Measurements from ENCODE around the gene KICS2.
A peak's percentile ranks its signal among the peaks of the same experiment; 100 is the strongest.

The KICS2 gene

GRCh38 chr12:64181430-64182291, 40.4 kb downstream of the KICS2 start:
- H3K4me3 ChIP-seq (ENCODE audit: control insufficient read depth, low read depth, low read length) = no peak overlapping the region
- peak; percentile 99 for DNase-seq (ENCODE audit: low read depth)
- peak; percentile 71 for TF ChIP-seq CTCF (conservative IDR thresholded peaks at IDR 0.05; ENCODE audit: control insufficient read depth, insufficient read depth, low read depth, low read length)

DNA sequence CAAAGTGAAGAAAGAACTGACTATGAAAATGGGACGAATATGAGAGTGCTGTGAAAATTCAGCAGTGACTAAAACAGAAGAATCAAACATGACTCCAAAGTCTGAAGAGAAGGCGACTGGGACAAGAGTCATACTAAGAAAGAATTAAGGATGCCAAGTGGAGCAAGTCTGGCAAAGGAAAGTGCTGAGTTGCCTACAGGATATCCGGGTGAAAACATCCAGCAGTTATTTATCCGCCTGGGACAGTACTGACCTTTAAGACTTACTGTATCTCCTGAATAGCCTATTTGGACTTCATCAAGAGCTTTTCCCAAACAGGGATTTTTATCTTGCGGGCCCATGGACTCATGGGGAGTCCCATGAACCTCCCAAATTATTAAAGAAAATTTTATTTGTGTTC, 41.1 kb downstream of the KICS2 start:
- DNase-seq (ENCODE audit: low read depth) = peak; percentile 83
- no peak for TF ChIP-seq CTCF (conservative IDR thresholded peaks at IDR 0.05; ENCODE audit: control insufficient read depth, insufficient read depth, low read depth, low read length)
- H3K4me3 ChIP-seq (ENCODE audit: control insufficient read depth, low read depth, low read length) = no peak overlapping the region

DNA sequence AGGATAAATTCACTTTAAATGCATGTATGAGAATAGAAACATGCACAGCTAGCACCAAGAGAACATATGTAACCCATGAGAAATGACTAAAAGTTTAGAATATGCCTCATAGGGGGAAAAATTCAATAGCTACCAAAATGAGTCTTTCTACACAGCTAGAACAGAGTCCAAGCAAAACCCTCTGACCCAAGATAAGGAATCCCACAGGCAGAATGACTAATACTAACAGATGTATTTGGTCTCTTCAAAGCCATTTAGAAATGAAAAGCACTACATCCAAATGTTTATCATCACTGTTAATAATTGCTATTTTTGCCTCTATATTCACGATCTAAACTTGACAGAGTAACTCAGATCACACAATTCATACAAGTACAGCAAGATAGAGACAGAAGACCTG, 44.0 kb downstream of the KICS2 start:
- peak; percentile 91 for DNase-seq (ENCODE audit: low read depth)
- no peak for TF ChIP-seq CTCF (conservative IDR thresholded peaks at IDR 0.05; ENCODE audit: control insufficient read depth, insufficient read depth, low read depth, low read length)
- no peak overlapping the region for H3K4me3 ChIP-seq (ENCODE audit: control insufficient read depth, low read depth, low read length)

- TF ChIP-seq CTCF (conservative IDR thresholded peaks at IDR 0.05; ENCODE audit: control insufficient read depth, insufficient read depth, low read depth, low read length) = no peak
- DNase-seq (ENCODE audit: low read depth) = no peak
- H3K4me3 ChIP-seq (ENCODE audit: control insufficient read depth, low read depth, low read length) = no peak overlapping the region
These were observed 45.1 kb downstream of the KICS2 start for GRCh38 chr12:64177001-64177400.

DNA sequence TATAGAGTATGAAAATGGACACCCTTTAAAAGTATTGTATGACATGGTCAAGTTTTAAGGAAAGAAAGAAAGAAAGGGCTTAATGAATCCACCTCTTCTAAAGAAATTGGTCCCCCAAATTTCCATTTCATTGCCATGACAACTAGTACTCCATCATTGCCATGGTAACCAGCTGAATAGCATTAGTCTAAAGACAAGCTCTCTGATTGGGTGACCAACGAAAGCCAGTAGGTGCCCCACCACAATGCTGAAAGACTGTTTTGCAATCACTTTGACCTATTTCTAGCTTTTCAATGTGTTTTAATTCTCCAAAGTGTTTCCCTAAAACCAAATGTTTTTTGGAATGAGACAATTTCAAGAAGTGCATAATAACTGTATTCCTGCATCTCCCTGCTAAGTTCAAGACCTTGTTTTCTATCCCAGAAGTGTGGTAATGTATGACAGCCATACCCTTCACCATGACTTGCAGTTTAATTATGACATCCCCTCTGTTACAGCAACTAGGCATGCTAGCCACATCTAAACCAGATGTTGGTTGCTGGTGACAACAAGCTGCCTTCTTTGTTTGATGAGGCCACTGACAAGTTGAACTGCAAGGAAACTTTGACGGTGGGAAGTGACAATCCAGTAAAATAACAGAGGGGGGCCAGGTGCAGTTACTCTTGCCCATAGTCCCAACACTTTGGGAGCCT, 46.7 kb downstream of the KICS2 start:
- TF ChIP-seq CTCF (conservative IDR thresholded peaks at IDR 0.05; ENCODE audit: control insufficient read depth, insufficient read depth, low read depth, low read length) = no peak
- DNase-seq (ENCODE audit: low read depth) = peak; percentile 72
- no peak overlapping the region for H3K4me3 ChIP-seq (ENCODE audit: control insufficient read depth, low read depth, low read length)

GRCh38 chr12:64173456-64173855, 48.6 kb downstream of the KICS2 start:
- DNase-seq (ENCODE audit: low read depth) = no peak
- TF ChIP-seq CTCF (conservative IDR thresholded peaks at IDR 0.05; ENCODE audit: control insufficient read depth, insufficient read depth, low read depth, low read length) = no peak
- H3K4me3 ChIP-seq (ENCODE audit: control insufficient read depth, low read depth, low read length) = no peak overlapping the region
